ENCODE data around the gene COL18A1. TPM values are rescaled to one million over a fixed set of nuclear protein-coding genes. Genes with fewer than 3 reads are reported as not detected.

COL18A1 gene
- total RNA-seq, 3 donors from 2014 or later (not counting 1 experiment from before 2014, with no cell fraction given) = 12.3 to 22.3 (median 12.7) TPM

- Histone ChIP-seq H3K9me3 (ENCODE audit: control insufficient read depth, insufficient read depth, low read length) (no peaks in the 10 kb centered on the region), H3K36me3 (ENCODE audit: control insufficient read depth, insufficient read depth, low read length) (no peaks in the 10 kb centered on the region), H3K27ac (ENCODE audit: low read length) (no peak overlapping the region), H3K4me1 (ENCODE audit: control insufficient read depth, insufficient read depth, low read length) (peaks cover 31% of the 10 kb centered on the region), H3K4me3 (ENCODE audit: low read length) (no peak overlapping the region), H3K27me3 (ENCODE audit: control insufficient read depth, insufficient read depth, low read length) (no peaks in the 10 kb centered on the region)
- Mint-ChIP-seq H3K27ac (no peak overlapping the region), H3K27me3 (ENCODE audit: low read depth in 2 of 2) (no peaks in the 10 kb centered on the region), H3K4me3 (peak overlapping the region; percentile 80), H3K36me3 (no peaks in the 10 kb centered on the region), H3K9me3 (no peaks in the 10 kb centered on the region), H3K4me1 (peaks cover 0 to 4% of the 10 kb centered on the region in 2 donors)
- WGBS (ENCODE audit: insufficient coverage) = 94% methylated on average over 24 of the region's 24 CpGs
- no peak for TF ChIP-seq CTCF (IDR thresholded peaks at IDR 0.05)
- peak in 1 of 2 donors; percentile 13 for DNase-seq
- no peak for ATAC-seq
- intact Hi-C loops (cut with micrococcal nuclease) = no loop called here
Measured at GRCh38 chr21:45539796-45540600, 135.0 kb downstream of the COL18A1 start.

GRCh38 chr21:45540601-45540970 lies 135.6 kb downstream of the COL18A1 start:
- Histone ChIP-seq H3K9me3 (ENCODE audit: control insufficient read depth, insufficient read depth, low read length) (no peaks in the 10 kb centered on the region), H3K4me1 (ENCODE audit: control insufficient read depth, insufficient read depth, low read length) (peaks cover 25% of the 10 kb centered on the region), H3K4me3 (ENCODE audit: low read length) (no peak overlapping the region), H3K27me3 (ENCODE audit: control insufficient read depth, insufficient read depth, low read length) (no peaks in the 10 kb centered on the region), H3K36me3 (ENCODE audit: control insufficient read depth, insufficient read depth, low read length) (no peaks in the 10 kb centered on the region), H3K27ac (ENCODE audit: low read length) (no peak overlapping the region)
- ATAC-seq = no peak
- no peak for DNase-seq
- H3K27ac Mint-ChIP-seq = no peak overlapping the region
- H3K36me3 Mint-ChIP-seq = no peaks in the 10 kb centered on the region
- H3K9me3 Mint-ChIP-seq = no peaks in the 10 kb centered on the region
- intact Hi-C loops (cut with micrococcal nuclease) = no loop called here
- H3K4me3 Mint-ChIP-seq = peak overlapping the region; percentile 80
- no peak for TF ChIP-seq CTCF (IDR thresholded peaks at IDR 0.05)
- 93% methylated on average over 10 of the region's 10 CpGs for WGBS (ENCODE audit: insufficient coverage)
- peaks cover 0 to 4% of the 10 kb centered on the region in 2 donors for H3K4me1 Mint-ChIP-seq
- H3K27me3 Mint-ChIP-seq (ENCODE audit: low read depth in 2 of 2) = no peaks in the 10 kb centered on the region

GRCh38 chr21:45541221-45542039 lies 136.5 kb downstream of the COL18A1 start:
- peaks cover 20% of the 10 kb centered on the region for H3K4me1 ChIP-seq (ENCODE audit: control insufficient read depth, insufficient read depth, low read length)
- DNase-seq (peak; percentile 55 to 87), ATAC-seq (peak; percentile 68 to 76 (median 76))
- Mint-ChIP-seq H3K36me3 (no peaks in the 10 kb centered on the region), H3K4me1 (peaks cover 0 to 4% of the 10 kb centered on the region in 2 donors), H3K27ac (no peak overlapping the region), H3K9me3 (no peaks in the 10 kb centered on the region), H3K27me3 (ENCODE audit: low read depth in 2 of 2) (no peaks in the 10 kb centered on the region), H3K4me3 (peak overlapping the region; percentile 80)
- intact Hi-C loops (cut with micrococcal nuclease) = no loop called here
- no peak overlapping the region for H3K27ac ChIP-seq (ENCODE audit: low read length)
- 21% methylated on average over 50 of the region's 50 CpGs for WGBS (ENCODE audit: insufficient coverage)
- H3K36me3 ChIP-seq (ENCODE audit: control insufficient read depth, insufficient read depth, low read length) = no peaks in the 10 kb centered on the region
- H3K9me3 ChIP-seq (ENCODE audit: control insufficient read depth, insufficient read depth, low read length) = no peaks in the 10 kb centered on the region
- TF ChIP-seq CTCF (IDR thresholded peaks at IDR 0.05) = peak; percentile 14
- no peaks in the 10 kb centered on the region for H3K27me3 ChIP-seq (ENCODE audit: control insufficient read depth, insufficient read depth, low read length)
- H3K4me3 ChIP-seq (ENCODE audit: low read length) = peak overlapping the region; percentile 22
